Measurements from ENCODE around the gene ZC4H2. TPM values are rescaled to one million over a fixed set of nuclear protein-coding genes. Genes with fewer than 3 reads are reported as not detected.
"Not testable (repeated sequence)": the region's sequence is repeated elsewhere in the genome, so short reads cannot be mapped to it uniquely, and the experiment has no call there.

ZC4H2 gene, protein sequence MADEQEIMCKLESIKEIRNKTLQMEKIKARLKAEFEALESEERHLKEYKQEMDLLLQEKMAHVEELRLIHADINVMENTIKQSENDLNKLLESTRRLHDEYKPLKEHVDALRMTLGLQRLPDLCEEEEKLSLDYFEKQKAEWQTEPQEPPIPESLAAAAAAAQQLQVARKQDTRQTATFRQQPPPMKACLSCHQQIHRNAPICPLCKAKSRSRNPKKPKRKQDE
- total RNA-seq (2014; rRNA removed; shearing (Covaris generic)) = 23.6 and 31.1 TPM in 2 replicates

DNA sequence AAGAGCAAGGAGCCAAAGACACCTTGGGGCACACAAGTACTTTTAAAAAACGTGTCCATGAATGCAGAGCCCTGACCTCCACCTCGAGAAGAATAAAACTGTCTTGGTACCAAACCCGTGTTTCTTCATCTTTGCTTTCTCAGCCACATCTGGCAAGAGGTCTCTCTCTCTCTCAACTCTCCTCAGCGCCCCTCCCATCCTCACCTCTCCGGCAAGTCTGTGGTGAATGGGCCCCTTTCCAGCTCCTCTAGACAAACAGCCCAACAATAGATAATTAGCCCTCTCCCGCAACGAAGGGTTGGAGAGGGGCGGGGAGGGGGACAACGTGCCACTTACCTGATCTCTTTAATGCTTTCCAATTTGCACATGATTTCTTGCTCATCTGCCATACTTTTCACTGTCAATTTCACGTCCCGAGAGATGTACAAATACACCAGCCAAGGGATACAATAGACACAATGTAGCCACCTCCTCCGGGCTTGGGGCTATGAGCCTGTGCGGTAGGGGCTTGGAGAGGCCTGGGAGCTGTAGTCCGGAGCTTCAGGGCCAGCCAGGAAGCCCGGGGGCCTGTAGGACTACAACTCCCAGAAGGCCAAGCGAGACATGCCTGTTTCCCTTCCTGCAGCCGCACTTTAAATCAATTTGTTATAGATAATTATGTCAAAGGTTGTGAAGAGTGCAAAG lies at the start of gene ZC4H2:
Gene ZC4H2, minus strand, starts transcription at position 462 of the 684 bp plus-strand sequence. Its CDS starts 73 bp downstream, at position 389.
- Histone ChIP-seq H3K36me3 (replicated peaks; ENCODE audit: control insufficient read depth, insufficient read depth, low read length) (no peaks in the 10 kb centered on the region), H3K27me3 (ENCODE audit: control insufficient read depth, insufficient read depth, low read length) (no peaks in the 10 kb centered on the region), H3K4me3 (ENCODE audit: insufficient read depth, low read depth, low read length) (peak within 1 kb of the TSS; percentile 66)
- peak; percentile 65 for DNase-seq

DNA sequence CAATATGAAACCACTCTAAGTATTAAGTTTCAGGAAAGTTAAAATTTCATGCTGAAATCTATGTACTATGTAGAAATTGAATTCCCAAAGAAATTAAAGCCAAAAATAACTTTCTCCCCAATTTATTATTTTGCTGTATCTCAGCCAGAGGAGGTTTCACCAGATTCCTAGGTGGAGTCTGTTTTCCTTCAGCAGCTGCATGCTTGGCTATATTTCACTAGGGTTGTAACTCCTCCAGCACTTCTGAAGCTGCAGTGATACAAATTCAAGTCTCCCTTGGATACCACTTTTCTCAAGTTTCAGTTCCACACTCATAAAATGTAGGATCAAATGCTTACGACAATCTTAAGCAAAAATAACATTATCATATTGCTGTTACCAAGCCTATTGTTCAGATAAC lies 41.2 kb upstream of the ZC4H2 start:
- H3K27me3 ChIP-seq (ENCODE audit: control insufficient read depth, insufficient read depth, low read length) = no peaks in the 10 kb centered on the region
- no peak for DNase-seq
- H3K36me3 ChIP-seq (replicated peaks; ENCODE audit: control insufficient read depth, insufficient read depth, low read length) = no peaks in the 10 kb centered on the region
- H3K4me3 ChIP-seq (ENCODE audit: insufficient read depth, low read depth, low read length) = no peak overlapping the region

DNA sequence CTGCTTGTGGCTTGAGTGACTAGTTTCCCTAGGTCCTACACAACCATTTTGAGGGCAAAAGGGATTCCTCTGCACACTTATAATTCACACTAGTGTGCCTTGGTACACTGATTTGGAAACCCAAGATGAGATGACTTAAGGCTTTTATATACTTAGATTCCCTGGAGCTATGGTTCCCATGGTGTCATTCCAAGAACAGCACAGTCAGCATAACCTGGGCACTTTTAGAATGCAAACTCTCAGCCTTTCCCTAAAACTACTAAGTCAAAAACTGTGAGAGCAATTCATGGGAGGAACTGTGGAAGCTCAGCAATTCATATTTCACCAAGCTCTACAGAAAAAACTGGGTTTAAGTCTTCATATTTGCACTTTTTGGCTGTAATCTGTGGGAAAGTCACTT lies 38.0 kb upstream of the ZC4H2 start:
- no peak overlapping the region for H3K4me3 ChIP-seq (ENCODE audit: insufficient read depth, low read depth, low read length)
- H3K27me3 ChIP-seq (ENCODE audit: control insufficient read depth, insufficient read depth, low read length) = no peaks in the 10 kb centered on the region
- H3K36me3 ChIP-seq (replicated peaks; ENCODE audit: control insufficient read depth, insufficient read depth, low read length) = no peaks in the 10 kb centered on the region
- no peak for DNase-seq

DNA sequence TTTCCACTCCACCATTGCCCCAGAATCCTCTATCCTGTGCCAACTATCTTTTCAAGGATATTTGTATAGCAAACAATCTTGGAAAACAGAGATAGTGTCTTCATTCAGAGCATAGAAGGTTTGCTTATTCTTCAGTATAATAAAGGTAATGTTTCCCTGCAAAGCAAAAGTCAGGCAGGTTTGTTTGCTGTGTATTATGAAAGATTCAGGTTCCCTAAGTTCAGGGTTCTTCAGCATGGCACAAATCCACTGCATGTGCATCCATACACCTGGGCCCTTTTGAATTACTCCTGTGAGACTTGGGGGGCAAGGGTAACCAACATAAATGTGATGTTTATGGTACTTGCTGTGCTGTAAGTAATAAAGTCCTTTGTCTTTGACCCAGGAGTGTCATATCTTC lies 33.2 kb upstream of the ZC4H2 start:
- H3K4me3 ChIP-seq (ENCODE audit: insufficient read depth, low read depth, low read length) = no peak overlapping the region
- H3K27me3 ChIP-seq (ENCODE audit: control insufficient read depth, insufficient read depth, low read length) = no peaks in the 10 kb centered on the region
- no peak for DNase-seq
- H3K36me3 ChIP-seq (replicated peaks; ENCODE audit: control insufficient read depth, insufficient read depth, low read length) = no peaks in the 10 kb centered on the region

DNA sequence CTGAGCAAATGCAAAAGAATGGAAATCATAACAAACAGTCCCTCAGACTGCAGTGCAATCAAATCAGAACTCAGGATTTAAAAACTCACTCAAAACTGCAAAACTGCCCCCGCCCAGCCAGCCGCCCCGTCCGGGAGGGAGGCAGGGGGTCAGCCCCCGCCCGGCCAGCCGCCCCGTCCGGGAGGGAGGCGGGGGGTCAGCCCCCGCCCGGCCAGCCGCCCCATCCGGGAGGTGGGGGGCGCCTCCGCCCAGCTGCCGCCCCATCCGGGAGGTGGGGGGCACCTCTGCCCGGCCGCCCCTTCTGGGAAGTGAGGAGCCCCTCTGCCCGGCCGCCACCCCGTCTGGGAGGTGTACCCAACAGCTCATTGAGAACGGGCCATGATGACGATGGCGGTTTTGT lies 26.0 kb upstream of the ZC4H2 start:
- not testable (repeated sequence) for H3K27me3 ChIP-seq (ENCODE audit: control insufficient read depth, insufficient read depth, low read length); DNase-seq; H3K36me3 ChIP-seq (replicated peaks; ENCODE audit: control insufficient read depth, insufficient read depth, low read length); H3K4me3 ChIP-seq (ENCODE audit: insufficient read depth, low read depth, low read length)

DNA sequence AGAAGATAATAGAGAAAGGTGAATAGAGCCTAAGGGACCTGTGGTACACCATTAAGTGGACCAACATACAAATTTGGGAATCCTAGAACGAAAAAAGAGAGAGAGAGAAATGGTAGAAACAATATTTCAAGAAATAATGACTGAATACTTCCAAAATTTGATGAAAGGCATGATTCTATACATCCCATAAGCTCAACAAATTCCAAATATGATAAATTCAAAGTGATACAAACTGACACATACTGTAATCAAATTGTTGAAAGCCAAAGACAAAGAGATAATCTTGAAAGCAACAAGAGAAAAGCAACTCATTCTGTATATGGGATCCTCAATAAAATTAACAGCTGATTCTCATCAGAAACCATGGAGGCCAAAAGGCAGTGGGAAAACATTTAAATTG lies 20.6 kb upstream of the ZC4H2 start:
- Histone ChIP-seq H3K4me3 (ENCODE audit: insufficient read depth, low read depth, low read length) (no peak overlapping the region), H3K27me3 (ENCODE audit: control insufficient read depth, insufficient read depth, low read length) (no peaks in the 10 kb centered on the region), H3K36me3 (replicated peaks; ENCODE audit: control insufficient read depth, insufficient read depth, low read length) (no peaks in the 10 kb centered on the region)
- DNase-seq = no peak

DNA sequence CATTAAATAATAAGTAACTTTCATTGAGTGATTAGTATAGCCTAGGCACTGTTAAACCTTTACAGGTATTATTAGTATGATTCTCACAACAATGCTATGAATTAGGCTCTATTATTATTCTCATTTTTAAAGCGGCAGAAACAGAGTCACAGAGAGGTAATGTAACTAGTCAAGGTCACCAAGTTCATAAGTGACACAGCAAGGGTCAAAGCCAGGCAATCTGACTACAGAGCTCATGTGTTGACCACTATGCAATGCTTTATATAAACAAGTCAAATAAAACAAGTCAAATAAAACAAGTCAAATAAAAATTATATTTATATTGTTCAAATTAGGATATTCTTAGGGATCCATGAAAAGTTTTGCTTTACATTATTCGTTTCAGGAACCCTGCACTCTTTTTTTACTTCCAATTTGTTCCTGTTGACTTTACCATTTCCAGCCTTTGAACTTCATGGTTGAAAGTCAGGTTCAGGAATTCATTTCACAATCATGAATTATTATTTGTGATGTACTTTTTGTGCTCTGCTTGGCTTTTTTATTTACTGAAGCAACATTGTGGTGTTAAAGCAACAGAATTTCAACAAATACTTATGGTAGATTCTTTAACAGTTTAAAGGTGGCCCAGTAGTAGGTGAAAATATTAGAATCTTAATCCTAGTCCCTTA lies 18.0 kb upstream of the ZC4H2 start:
- Histone ChIP-seq H3K36me3 (replicated peaks; ENCODE audit: control insufficient read depth, insufficient read depth, low read length) (no peaks in the 10 kb centered on the region), H3K27me3 (ENCODE audit: control insufficient read depth, insufficient read depth, low read length) (no peaks in the 10 kb centered on the region)
- no peak for DNase-seq

DNA sequence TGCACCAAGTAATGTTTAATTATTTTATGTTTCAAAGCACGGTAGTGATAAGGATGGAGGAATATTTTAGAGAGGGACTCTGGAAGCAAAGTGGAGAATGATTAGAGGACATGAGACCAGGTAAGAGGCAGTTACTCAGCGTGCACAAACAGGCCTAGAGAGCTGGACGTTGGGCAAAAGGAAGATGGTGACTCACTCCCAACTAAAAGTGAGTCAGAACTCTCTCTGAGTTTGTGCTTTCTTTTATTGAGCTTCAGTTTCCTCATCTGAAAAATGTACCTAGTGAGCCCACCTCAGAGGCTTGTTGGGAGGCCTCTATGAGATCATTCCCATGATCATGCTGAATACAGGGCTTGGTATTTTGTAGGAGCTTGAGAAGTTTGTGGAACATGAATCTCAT lies 1.6 kb upstream of the ZC4H2 start:
- Histone ChIP-seq H3K36me3 (replicated peaks; ENCODE audit: control insufficient read depth, insufficient read depth, low read length) (no peaks in the 10 kb centered on the region), H3K4me3 (ENCODE audit: insufficient read depth, low read depth, low read length) (no peak overlapping the region), H3K27me3 (ENCODE audit: control insufficient read depth, insufficient read depth, low read length) (no peaks in the 10 kb centered on the region)
- no peak for DNase-seq

More for the DNA sequence above, 18.0 kb upstream of the ZC4H2 start:
- H3K4me3 ChIP-seq (ENCODE audit: insufficient read depth, low read depth, low read length) = no peak overlapping the region

DNA sequence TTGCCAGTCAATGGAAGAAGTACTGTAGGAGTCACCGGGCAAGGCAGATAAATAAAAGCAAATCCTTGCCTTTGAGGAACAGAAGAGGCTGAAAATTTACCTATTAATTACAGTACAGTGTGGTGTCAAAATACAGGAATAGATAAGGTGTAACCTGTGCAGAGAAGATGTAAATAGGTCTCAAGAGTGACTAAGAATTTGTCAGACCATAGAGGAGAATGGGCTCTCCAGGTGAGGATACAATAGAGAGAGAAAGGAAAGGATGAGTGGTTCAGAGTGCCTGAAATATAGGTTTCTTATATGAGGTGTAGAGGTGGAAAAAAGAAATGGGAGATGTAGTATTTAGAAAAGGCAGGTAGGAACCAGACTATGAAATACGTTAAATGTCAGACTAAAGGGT lies 801 bp upstream of the ZC4H2 start:
- H3K27me3 ChIP-seq (ENCODE audit: control insufficient read depth, insufficient read depth, low read length) = no peaks in the 10 kb centered on the region
- no peak for DNase-seq
- no peaks in the 10 kb centered on the region for H3K36me3 ChIP-seq (replicated peaks; ENCODE audit: control insufficient read depth, insufficient read depth, low read length)
- H3K4me3 ChIP-seq (ENCODE audit: insufficient read depth, low read depth, low read length) = peak overlapping the region; percentile 66; the same call in 1 of the 2 replicates

DNA sequence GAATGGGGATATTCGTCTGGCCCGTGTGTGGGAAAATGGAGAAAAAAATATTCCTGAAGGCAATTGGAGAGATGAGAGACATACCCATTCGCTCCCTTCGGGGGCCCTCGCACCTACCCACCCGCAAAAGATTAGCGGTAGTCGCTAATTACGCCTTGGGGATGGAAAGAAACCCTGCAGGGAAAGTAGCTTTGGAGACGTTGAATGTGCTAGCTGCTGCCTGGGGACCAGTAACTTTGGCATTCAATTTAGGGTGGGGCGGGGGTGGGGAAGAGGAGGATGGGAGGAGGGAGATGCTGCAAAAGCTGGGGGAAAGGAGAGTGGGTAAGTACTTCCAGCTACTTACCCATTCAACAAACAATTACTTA lies 407 bp upstream of the ZC4H2 start:
- peak; percentile 16 for DNase-seq
- Histone ChIP-seq H3K4me3 (ENCODE audit: insufficient read depth, low read depth, low read length) (peak overlapping the region; percentile 66), H3K27me3 (ENCODE audit: control insufficient read depth, insufficient read depth, low read length) (no peaks in the 10 kb centered on the region), H3K36me3 (replicated peaks; ENCODE audit: control insufficient read depth, insufficient read depth, low read length) (no peaks in the 10 kb centered on the region)

DNA sequence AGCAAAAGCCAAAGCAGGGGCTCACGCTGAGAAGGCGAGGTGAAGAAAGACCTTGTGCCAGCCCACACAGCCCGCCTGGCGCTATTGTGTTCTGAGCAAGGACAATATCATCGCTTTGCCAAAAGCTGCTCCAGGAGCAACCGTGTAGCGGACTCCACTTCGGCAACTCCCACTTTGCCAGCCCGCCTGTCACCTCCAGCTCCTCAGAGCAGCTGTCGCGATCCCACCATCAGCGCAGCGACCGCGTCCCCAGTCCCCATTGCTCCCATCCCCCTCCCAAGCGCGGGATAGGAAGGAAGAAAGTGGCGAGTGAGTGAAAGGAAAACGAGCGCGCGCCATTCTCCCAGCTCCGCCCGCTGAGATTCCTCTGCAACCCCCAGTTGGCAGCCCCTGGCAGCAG lies 759 bp downstream of the ZC4H2 start:
- DNase-seq = peak; percentile 47
- Histone ChIP-seq H3K4me3 (ENCODE audit: insufficient read depth, low read depth, low read length) (peak overlapping the region; percentile 66), H3K36me3 (replicated peaks; ENCODE audit: control insufficient read depth, insufficient read depth, low read length) (no peaks in the 10 kb centered on the region), H3K27me3 (ENCODE audit: control insufficient read depth, insufficient read depth, low read length) (no peaks in the 10 kb centered on the region)

DNA sequence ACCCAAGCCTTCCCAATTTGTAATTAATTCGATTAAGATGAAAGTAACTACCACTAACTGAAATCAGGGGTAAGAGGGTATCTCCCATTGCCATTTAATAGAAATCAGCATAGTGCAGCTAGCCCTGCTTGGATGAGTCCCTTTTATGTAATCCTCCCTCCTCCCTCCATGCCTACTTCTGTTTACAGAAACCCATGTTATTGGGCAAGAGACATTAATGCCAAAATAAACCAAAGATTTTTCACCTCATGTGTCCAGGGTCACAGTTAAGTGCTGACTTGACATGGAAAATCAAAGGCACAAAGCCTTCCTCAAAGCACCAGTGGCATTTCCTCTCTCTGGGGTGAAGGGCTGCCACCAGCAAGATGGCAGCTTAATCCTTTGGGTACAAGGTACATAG lies 50.8 kb downstream of the ZC4H2 start:
- DNase-seq = no peak
- H3K4me3 ChIP-seq (ENCODE audit: insufficient read depth, low read depth, low read length) = no peak overlapping the region
- H3K36me3 ChIP-seq (replicated peaks; ENCODE audit: control insufficient read depth, insufficient read depth, low read length) = peaks cover 3% of the 10 kb centered on the region; the same call in 1 of the 2 replicates
- H3K27me3 ChIP-seq (ENCODE audit: control insufficient read depth, insufficient read depth, low read length) = no peaks in the 10 kb centered on the region

DNA sequence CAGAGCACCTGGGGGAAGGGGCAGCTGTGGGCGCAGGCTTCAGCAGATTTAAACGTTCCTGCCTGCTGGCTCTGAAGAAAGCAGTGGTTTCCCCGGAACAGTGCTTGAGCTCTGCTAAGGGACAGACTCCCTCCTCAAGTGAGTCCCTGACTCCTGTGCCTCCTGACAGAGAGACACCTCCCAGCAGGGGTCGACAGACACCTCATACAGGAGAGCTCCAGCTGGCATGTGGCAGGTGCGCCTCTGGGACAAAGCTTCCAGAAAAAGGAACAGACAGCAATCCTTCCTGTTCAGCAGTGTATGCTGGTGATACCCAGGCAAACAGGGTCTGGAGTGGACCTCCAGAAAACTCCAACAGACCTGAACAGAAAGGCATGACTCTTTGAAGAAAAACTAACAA lies 68.1 kb downstream of the ZC4H2 start:
- no peaks in the 10 kb centered on the region for H3K27me3 ChIP-seq (ENCODE audit: control insufficient read depth, insufficient read depth, low read length)
- H3K36me3 ChIP-seq (replicated peaks; ENCODE audit: control insufficient read depth, insufficient read depth, low read length) = no peaks in the 10 kb centered on the region; the same call in 1 of the 2 replicates
- DNase-seq = no peak
- no peak overlapping the region for H3K4me3 ChIP-seq (ENCODE audit: insufficient read depth, low read depth, low read length)

DNA sequence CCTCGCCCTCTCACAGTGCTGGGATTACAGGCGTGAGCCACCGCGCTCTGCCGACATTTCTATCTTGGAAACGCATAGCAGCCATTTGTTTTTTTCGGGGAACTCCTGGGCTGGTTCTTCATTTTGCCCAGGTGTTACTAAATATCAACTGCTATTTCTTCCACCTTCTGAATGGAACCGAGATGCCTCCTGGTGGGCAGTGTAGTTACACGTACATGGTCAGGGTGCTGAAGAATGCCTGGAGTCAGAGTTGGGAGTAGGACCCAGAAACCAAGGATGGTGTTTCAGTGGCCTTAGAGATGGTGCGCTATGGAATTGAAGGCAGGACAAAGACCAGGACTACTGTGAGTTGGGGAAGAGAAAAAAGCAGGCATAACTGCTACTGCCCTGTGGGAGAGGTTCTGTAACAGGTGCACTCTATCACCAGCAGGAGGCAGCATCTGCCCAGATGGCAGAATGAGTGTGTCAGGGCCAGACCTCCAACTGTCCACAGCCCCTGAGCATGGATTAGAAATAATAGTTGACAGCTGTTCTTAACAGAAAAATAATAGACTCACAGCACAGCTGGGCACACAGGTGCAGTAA lies 81.7 kb downstream of the ZC4H2 start:
- DNase-seq = peak; percentile 26
- no peaks in the 10 kb centered on the region for H3K27me3 ChIP-seq (ENCODE audit: control insufficient read depth, insufficient read depth, low read length)
- no peaks in the 10 kb centered on the region for H3K36me3 ChIP-seq (replicated peaks; ENCODE audit: control insufficient read depth, insufficient read depth, low read length)
- H3K4me3 ChIP-seq (ENCODE audit: insufficient read depth, low read depth, low read length) = no peak overlapping the region

DNA sequence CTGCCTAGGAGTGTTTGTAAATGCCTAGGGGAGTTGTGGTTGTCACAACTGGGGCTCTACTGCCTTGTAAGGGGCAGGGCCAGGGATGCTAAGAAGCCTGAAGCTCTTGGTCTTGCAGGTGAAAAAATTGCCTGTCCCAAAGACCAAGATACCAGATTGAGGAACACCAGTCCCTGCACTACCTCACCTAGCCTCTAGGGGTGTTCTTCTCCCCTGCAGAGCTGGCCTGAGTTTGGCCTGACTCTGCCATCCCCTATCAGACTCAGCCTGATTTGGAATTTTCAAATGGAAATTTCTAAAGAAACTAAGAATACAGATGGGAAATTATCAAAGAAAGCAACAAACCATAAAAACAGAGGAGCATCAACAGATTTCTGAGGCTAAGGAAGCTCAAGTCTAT lies 90.4 kb downstream of the ZC4H2 start:
- Histone ChIP-seq H3K4me3 (ENCODE audit: insufficient read depth, low read depth, low read length) (no peak overlapping the region), H3K36me3 (replicated peaks; ENCODE audit: control insufficient read depth, insufficient read depth, low read length) (no peaks in the 10 kb centered on the region), H3K27me3 (ENCODE audit: control insufficient read depth, insufficient read depth, low read length) (no peaks in the 10 kb centered on the region)
- DNase-seq = peak; percentile 12
